Hepatocyte (in vitro differentiated cells): ENCODE data around the gene SYT14. TPM values are rescaled to one million over a fixed set of nuclear protein-coding genes. Genes with fewer than 3 reads are reported as not detected.

Experiments
- DNase-seq: peaks from one replicate; pipeline ENCODE4 v3.0.0-alpha.2; 2016; ENCODE audit warnings: low spot score
- H2AFZ ChIP-seq: fragments of 200-600 bp; sonication (generic); 2 replicates; pipeline ENCODE4 v1.6.0; 2016; ENCODE audit warnings: antibody characterized with exemption, mild to moderate bottlenecking
- H3K27ac ChIP-seq: fragments of 200-600 bp; sonication (generic); 2 replicates; pipeline ENCODE4 v1.5.1; 2016; ENCODE audit warnings: mild to moderate bottlenecking
- H3K27me3 ChIP-seq: fragments of 200-600 bp; sonication (generic); 2 replicates; pipeline ENCODE4 v1.6.1; 2016
- H3K36me3 ChIP-seq: fragments of 200-600 bp; sonication (generic); replicated peaks from 2 replicates; pipeline ENCODE4 v1.5.1; 2016; ENCODE audit warnings: low read depth; ENCODE audit not compliant: insufficient read depth
- H3K4me1 ChIP-seq: fragments of 200-600 bp; sonication (generic); 2 replicates; pipeline ENCODE4 v1.5.1; 2016; ENCODE audit warnings: mild to moderate bottlenecking, moderate library complexity; ENCODE audit not compliant: insufficient read depth
- H3K4me2 ChIP-seq: fragments of 200-600 bp; sonication (generic); 2 replicates; pipeline ENCODE4 v1.6.0; 2016
- H3K4me3 ChIP-seq: fragments of 200-600 bp; sonication (generic); 2 replicates; pipeline ENCODE4 v1.5.1; 2016; ENCODE audit warnings: mild to moderate bottlenecking
- H3K79me2 ChIP-seq: fragments of 200-600 bp; sonication (generic); 2 replicates; pipeline ENCODE4 v1.6.0; 2017; ENCODE audit warnings: mild to moderate bottlenecking
- H3K9me2 ChIP-seq: fragments of 200-600 bp; sonication (generic); replicated peaks from 2 replicates; pipeline ENCODE4 v1.6.0; 2017; ENCODE audit warnings: mild to moderate bottlenecking; ENCODE audit not compliant: insufficient read depth
- H3K9me3 ChIP-seq: fragments of 200-600 bp; sonication (generic); 2 replicates; pipeline ENCODE4 v1.5.1; 2016; ENCODE audit warnings: low read depth, mild to moderate bottlenecking
- H4K20me1 ChIP-seq: fragments of 200-600 bp; sonication (generic); 2 replicates; pipeline ENCODE4 v1.6.0; 2016; ENCODE audit warnings: mild to moderate bottlenecking; ENCODE audit not compliant: insufficient read depth, poor library complexity, severe bottlenecking
- EZH2 ChIP-seq: fragments of 200-600 bp; sonication (generic); IDR thresholded peaks from 2 replicates; pipeline ENCODE4 v1.6.1; 2016; ENCODE audit warnings: antibody characterized with exemption, mild to moderate bottlenecking, borderline replicate concordance
- EZH2phosphoT487 ChIP-seq: fragments of 200-600 bp; sonication (generic); IDR thresholded peaks from one replicate; pipeline ENCODE4 v1.6.1; 2018; ENCODE audit warnings: antibody characterized with exemption, mild to moderate bottlenecking, low read depth, moderate library complexity; ENCODE audit not compliant: unreplicated experiment, severe bottlenecking
- WGBS: methylation state at CpG from one replicate; pipeline ENCODE4 v1.1.6; 2016; ENCODE audit warnings: low lambda C conversion rate; ENCODE audit errors: missing lambda C conversion rate; 5-methylcytosine and 5-hydroxymethylcytosine counted together
- polyA plus RNA-seq: library from polyadenylated mRNA; unstranded; fragments of >200 nt; fragmentation: Nextera tagmentation; extraction: Ambion mirVana; gene quantifications from 2 replicates; pipeline ENCODE4 v1.2.1, GENCODE V29; 2016
- total RNA-seq: library from RNA; depleted of rRNA; stranded (reverse); fragments of >200 nt; gene quantifications from 2 replicates; pipeline ENCODE4 v1.2.3, GENCODE V29; 2014
- TF ChIP-seq, protein P1 (sequence below): fragments of 200-600 bp; sonication (generic); IDR thresholded peaks from 2 replicates; pipeline ENCODE4 v1.5.1; 2016; ENCODE audit warnings: antibody characterized with exemption, mild to moderate bottlenecking; ENCODE audit not compliant: poor library complexity

The SYT14 gene
- total and polyA plus RNA-seq, 2 experiments from 2014 or later = 0.29 to 1.4 TPM

GRCh38 chr1:209936125-209936524, 1.9 kb upstream of the SYT14 start:
- 96% methylated on average over 6 of the region's 6 CpGs for WGBS
- Histone ChIP-seq H3K9me3 (no peaks in the 10 kb centered on the region), H3K9me2 (no peaks in the 10 kb centered on the region), H2AFZ (no peak overlapping the region), H3K27me3 (peaks cover 37% of the 10 kb centered on the region), H3K4me2 (no peak overlapping the region), H3K36me3 (no peaks in the 10 kb centered on the region), H3K27ac (no peak overlapping the region), H3K79me2 (no peaks in the 10 kb centered on the region), H4K20me1 (no peaks in the 10 kb centered on the region), H3K4me1 (no peaks in the 10 kb centered on the region), H3K4me3 (no peak overlapping the region)
- TF ChIP-seq EZH2 = no peak
- no peak for TF ChIP-seq EZH2phosphoT487
- TF ChIP-seq, protein P1, sequence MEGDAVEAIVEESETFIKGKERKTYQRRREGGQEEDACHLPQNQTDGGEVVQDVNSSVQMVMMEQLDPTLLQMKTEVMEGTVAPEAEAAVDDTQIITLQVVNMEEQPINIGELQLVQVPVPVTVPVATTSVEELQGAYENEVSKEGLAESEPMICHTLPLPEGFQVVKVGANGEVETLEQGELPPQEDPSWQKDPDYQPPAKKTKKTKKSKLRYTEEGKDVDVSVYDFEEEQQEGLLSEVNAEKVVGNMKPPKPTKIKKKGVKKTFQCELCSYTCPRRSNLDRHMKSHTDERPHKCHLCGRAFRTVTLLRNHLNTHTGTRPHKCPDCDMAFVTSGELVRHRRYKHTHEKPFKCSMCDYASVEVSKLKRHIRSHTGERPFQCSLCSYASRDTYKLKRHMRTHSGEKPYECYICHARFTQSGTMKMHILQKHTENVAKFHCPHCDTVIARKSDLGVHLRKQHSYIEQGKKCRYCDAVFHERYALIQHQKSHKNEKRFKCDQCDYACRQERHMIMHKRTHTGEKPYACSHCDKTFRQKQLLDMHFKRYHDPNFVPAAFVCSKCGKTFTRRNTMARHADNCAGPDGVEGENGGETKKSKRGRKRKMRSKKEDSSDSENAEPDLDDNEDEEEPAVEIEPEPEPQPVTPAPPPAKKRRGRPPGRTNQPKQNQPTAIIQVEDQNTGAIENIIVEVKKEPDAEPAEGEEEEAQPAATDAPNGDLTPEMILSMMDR = no peak
- no peak for DNase-seq

DNA sequence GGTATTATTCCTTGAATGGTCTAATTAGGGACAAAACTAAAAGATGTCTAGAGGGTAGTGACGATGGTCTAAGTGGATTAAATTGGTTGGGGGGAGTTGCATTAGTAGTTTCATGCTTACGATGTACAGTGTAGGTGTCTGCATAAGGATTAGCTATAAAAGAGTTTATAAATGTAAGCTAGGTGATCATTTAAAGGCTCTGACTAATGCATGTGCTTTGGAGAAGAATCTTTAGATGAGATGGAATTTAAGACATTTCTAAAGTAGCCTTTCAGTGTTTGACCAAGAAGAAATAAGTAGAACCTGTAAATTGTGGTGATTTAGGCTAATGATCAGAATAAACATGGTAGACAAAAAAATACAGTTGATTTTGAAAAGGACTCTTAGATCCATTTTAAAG, 7.4 kb downstream of the SYT14 start:
- no peak overlapping the region for H3K27ac ChIP-seq
- 90% methylated on average over 2 of the region's 2 CpGs for WGBS
- TF ChIP-seq EZH2 (no peak), EZH2phosphoT487 (no peak)
- TF ChIP-seq, protein P1 = no peak

DNA sequence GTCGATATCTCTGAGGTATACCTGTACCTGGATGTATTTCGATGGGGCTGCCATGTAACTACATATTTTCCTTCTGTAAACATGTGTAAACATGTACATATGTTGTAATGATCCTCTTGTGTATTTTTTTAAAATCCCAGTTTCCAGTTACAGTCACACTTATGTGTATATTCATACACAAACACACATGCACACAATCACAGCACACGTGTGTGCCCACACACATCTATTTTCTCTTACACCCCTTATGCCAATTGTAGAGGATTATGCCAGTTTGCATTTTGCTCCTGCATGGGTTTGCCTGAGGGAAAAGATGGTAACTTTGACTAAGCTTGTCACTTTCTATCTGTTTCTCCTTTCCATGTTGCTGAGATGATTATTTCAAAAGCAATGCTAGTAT, 10.1 kb downstream of the SYT14 start:
- H4K20me1 ChIP-seq = no peaks in the 10 kb centered on the region
- H3K4me3 ChIP-seq = no peak overlapping the region
- H3K27ac ChIP-seq = no peak overlapping the region
- TF ChIP-seq, protein P1 = no peak
- TF ChIP-seq EZH2phosphoT487 (no peak), EZH2 (no peak)
- H3K27me3 ChIP-seq = no peaks in the 10 kb centered on the region
- no peaks in the 10 kb centered on the region for H3K4me1 ChIP-seq
- WGBS = 86% methylated on average over 3 of the region's 3 CpGs
- H3K4me2 ChIP-seq = no peak overlapping the region
- no peaks in the 10 kb centered on the region for H3K36me3 ChIP-seq
- H3K79me2 ChIP-seq = no peaks in the 10 kb centered on the region
- H2AFZ ChIP-seq = no peak overlapping the region
- DNase-seq = no peak
- no peaks in the 10 kb centered on the region for H3K9me3 ChIP-seq
- no peaks in the 10 kb centered on the region for H3K9me2 ChIP-seq

More for the DNA sequence above, 7.4 kb downstream of the SYT14 start:
- H3K36me3 ChIP-seq = no peaks in the 10 kb centered on the region
- no peak overlapping the region for H3K4me3 ChIP-seq
- H4K20me1 ChIP-seq = no peaks in the 10 kb centered on the region
- no peaks in the 10 kb centered on the region for H3K9me2 ChIP-seq
- H2AFZ ChIP-seq = no peak overlapping the region
- peaks cover 12% of the 10 kb centered on the region for H3K27me3 ChIP-seq
- no peak overlapping the region for H3K4me2 ChIP-seq
- no peak for DNase-seq
- H3K79me2 ChIP-seq = no peaks in the 10 kb centered on the region
- no peaks in the 10 kb centered on the region for H3K9me3 ChIP-seq
- no peaks in the 10 kb centered on the region for H3K4me1 ChIP-seq

DNA sequence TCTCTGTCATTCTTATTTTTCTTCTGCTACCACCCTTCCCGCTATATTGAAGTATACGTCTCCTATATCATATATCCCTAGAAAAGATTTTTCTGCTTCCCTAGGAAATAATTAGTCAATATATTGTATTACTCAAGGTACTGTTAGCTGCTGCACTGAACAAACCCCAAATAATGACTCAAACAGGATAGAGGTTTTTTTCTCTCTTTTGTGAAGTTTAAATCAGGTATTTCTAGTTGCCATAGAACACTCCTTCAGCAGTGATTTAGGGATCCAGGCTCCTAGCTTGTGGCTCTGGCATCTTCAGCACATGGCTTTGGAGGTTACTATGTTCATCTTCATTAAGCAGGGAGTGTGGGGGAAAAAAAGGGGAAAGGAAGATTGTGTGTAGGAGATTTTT, 18.1 kb downstream of the SYT14 start:
- Histone ChIP-seq H3K4me3 (no peak overlapping the region), H3K79me2 (no peaks in the 10 kb centered on the region), H4K20me1 (no peaks in the 10 kb centered on the region), H3K36me3 (no peaks in the 10 kb centered on the region), H3K9me3 (no peaks in the 10 kb centered on the region), H3K9me2 (no peaks in the 10 kb centered on the region), H2AFZ (no peak overlapping the region), H3K27ac (no peak overlapping the region), H3K4me1 (no peaks in the 10 kb centered on the region), H3K4me2 (no peak overlapping the region), H3K27me3 (no peaks in the 10 kb centered on the region)
- 97% methylated on average over 2 of the region's 2 CpGs for WGBS
- DNase-seq = no peak
- TF ChIP-seq, protein P1 = no peak
- no peak for TF ChIP-seq EZH2
- no peak for TF ChIP-seq EZH2phosphoT487
